HCT116 (cell line): ENCODE data around the gene CAPN3. TPM values are rescaled to one million over a fixed set of nuclear protein-coding genes. Genes with fewer than 3 reads are reported as not detected.

ENCODE experiments used
- ATAC-seq: fragments of 200-7000 bp; cut with Tn5 transposase; 2 replicates; pipeline ENCODE4 v1.9.1; 2020; ENCODE audit warnings: mild to moderate bottlenecking, moderate library complexity
- BruUV-seq: library from RNA; stranded (reverse); fragments of 400-500 nt; replicated peaks from 2 replicates; lab custom pipeline; 2021; lab: Mats Ljungman, UMichigan
- CTCF ChIA-PET: fragments of 300-600 bp; sonication (Branson Sonifier 250); formaldehyde crosslinking; loops from one replicate; lab custom pipeline; 2021; ENCODE audit warnings: antibody characterized with exemption; lab: Charles Lee
- POLR2A ChIA-PET: fragments of 300-600, 350-600 bp; sonication (Branson Sonifier 250); formaldehyde crosslinking; loops from one replicate; lab custom pipeline; 2021; ENCODE audit warnings: antibody characterized with exemption; lab: Charles Lee
- RAD21 ChIA-PET, 2 experiments: fragments of 300-600 bp; sonication (Branson Sonifier 250); formaldehyde crosslinking; loops; one replicate each; lab custom pipeline; 2023; ENCODE audit warnings: low total read pairs in 2 of 2; ENCODE audit not compliant: uncharacterized antibody in 2 of 2, unreplicated experiment in 2 of 2, low non-redundant PET in 1 of 2; lab: Charles Lee
- DNase-seq: peaks from one replicate; pipeline ENCODE4 v3.0.0-alpha.2; 2010; ENCODE audit warnings: low read depth, low spot score
- H2AFZ ChIP-seq: fragments of 200-600 bp; shearing (Covaris generic), sonication (generic); 2 replicates; pipeline ENCODE4 v1.6.1; 2017; ENCODE audit warnings: low read depth, mixed run types, mixed read lengths, antibody characterized with exemption, low read length; ENCODE audit not compliant: poor library complexity, severe bottlenecking
- H3K27ac ChIP-seq: 2 replicates; pipeline ENCODE4 v1.5.1; 2012; ENCODE audit warnings: low read depth, low read length
- H3K27me3 ChIP-seq: fragments of 200-600 bp; sonication (generic); 2 replicates; pipeline ENCODE4 v1.6.1; 2016; ENCODE audit warnings: mixed run types, low read length, mixed read lengths; ENCODE audit not compliant: insufficient read depth
- H3K36me3 ChIP-seq, 2 experiments: fragments of 200-500 bp in 1 of 2; fragments of 200-600 bp in 1 of 2; sonication (Bioruptor generic) in 1 of 2; sonication (generic) in 1 of 2; 2 replicates each; pipeline versions ENCODE4 v1.5.1 to v1.6.1; 2014 to 2016; ENCODE audit warnings: low read length in 2 of 2, inconsistent platforms in 1 of 2, mixed read lengths in 1 of 2, mixed run types in 1 of 2; ENCODE audit not compliant: insufficient read depth in 2 of 2, control insufficient read depth in 1 of 2
- H3K4me1 ChIP-seq, 2 experiments: fragments of 200-600 bp in 1 of 2; sonication (generic) in 1 of 2; 2 replicates each; pipeline versions ENCODE4 v1.5.1 to v1.6.1; 2012 to 2017; ENCODE audit warnings: low read length in 2 of 2, inconsistent platforms in 1 of 2, mild to moderate bottlenecking in 1 of 2, mixed read lengths in 1 of 2, mixed run types in 1 of 2, moderate library complexity in 1 of 2; ENCODE audit not compliant: insufficient read depth in 2 of 2, control insufficient read depth in 1 of 2
- H3K4me2 ChIP-seq: fragments of 200-600 bp; sonication (generic); 2 replicates; pipeline ENCODE4 v1.6.1; 2017; ENCODE audit warnings: mixed run types, low read length, mixed read lengths
- H3K4me3 ChIP-seq, 2 experiments: fragments of 200-600 bp in 1 of 2; sonication (generic) in 1 of 2; replicated peaks in 1 of 2; 2 replicates each; pipeline ENCODE4 v1.5.1; 2011 to 2016; ENCODE audit warnings: low read length in 2 of 2, control low read depth in 1 of 2, low read depth in 1 of 2, mild to moderate bottlenecking in 1 of 2, mixed read lengths in 1 of 2, mixed run types in 1 of 2
- H3K79me2 ChIP-seq: fragments of 200-600 bp; sonication (generic); 2 replicates; pipeline ENCODE4 v1.6.1; 2017; ENCODE audit warnings: mild to moderate bottlenecking, mixed run types, low read length, moderate library complexity, mixed read lengths; ENCODE audit not compliant: insufficient read depth
- H3K9ac ChIP-seq: fragments of 200-600 bp; sonication (generic); 2 replicates; pipeline ENCODE4 v1.6.1; 2016; ENCODE audit warnings: low read length, mixed read lengths
- H3K9me2 ChIP-seq: fragments of 200-600 bp; sonication (generic), shearing (Covaris generic); 2 replicates; pipeline ENCODE4 v1.6.1; 2017; ENCODE audit warnings: mixed run types, mild to moderate bottlenecking, moderate library complexity; ENCODE audit not compliant: insufficient read depth
- H3K9me3 ChIP-seq, 2 experiments: fragments of 200-500 bp in 1 of 2; fragments of 200-600 bp in 1 of 2; sonication (Bioruptor generic) in 1 of 2; sonication (generic) in 1 of 2; 2 replicates each; pipeline ENCODE4 v1.6.1; 2014 to 2017; ENCODE audit warnings: low read length in 2 of 2, mixed read lengths in 2 of 2, inconsistent platforms in 1 of 2, low read depth in 1 of 2, mild to moderate bottlenecking in 1 of 2, mixed run types in 1 of 2, moderate library complexity in 1 of 2; ENCODE audit not compliant: control insufficient read depth in 1 of 2, insufficient read depth in 1 of 2
- H4K20me1 ChIP-seq: fragments of 200-600 bp; sonication (generic), shearing (Covaris generic); 2 replicates; pipeline ENCODE4 v1.6.1; 2017; ENCODE audit warnings: mixed run types, mild to moderate bottlenecking, moderate library complexity; ENCODE audit not compliant: insufficient read depth
- CBX3 ChIP-seq: IDR thresholded peaks from 2 replicates; pipeline ENCODE4 v1.6.1; 2012; ENCODE audit warnings: low read depth
- EZH2 ChIP-seq: fragments of 200-600 bp; sonication (generic); IDR thresholded peaks from 2 replicates; pipeline ENCODE4 v1.6.1; 2017; ENCODE audit warnings: antibody characterized with exemption, mixed run types
- RAD21 ChIP-seq: IDR thresholded peaks from 2 replicates; pipeline ENCODE4 v1.6.1; 2012; ENCODE audit warnings: low read depth, mild to moderate bottlenecking
- TCF7L2 ChIP-seq: IDR thresholded peaks from 2 replicates; pipeline ENCODE4 v1.7.0; 2011; ENCODE audit warnings: borderline replicate concordance, inconsistent platforms; ENCODE audit not compliant: insufficient read depth, insufficient read length; ENCODE audit errors: extremely low read depth
- intact Hi-C: fragments of 100-400 bp; cut with micrococcal nuclease; formaldehyde crosslinking; loops from 2 replicates; pipeline ENCODE4 v1.10.0; 2022
- total RNA-seq: library from RNA; stranded (reverse); gene quantifications from one replicate; pipeline ENCODE4 v1.2.1, GENCODE V29; 2021; ENCODE audit not compliant: unreplicated experiment
- TF ChIP-seq, protein P1 (sequence below), 3 experiments: fragments of 200-600 bp in 1 of 3; sonication (generic) in 1 of 3; IDR thresholded peaks in 2 of 3; conservative IDR thresholded peaks in 1 of 3; 2 replicates each; pipeline ENCODE4 v1.5.1; 2012 to 2017; ENCODE audit warnings: low read depth in 2 of 3, low read length in 2 of 3, antibody characterized with exemption in 1 of 3, borderline replicate concordance in 1 of 3, control low read depth in 1 of 3, mild to moderate bottlenecking in 1 of 3, mixed read lengths in 1 of 3, mixed run types in 1 of 3, moderate library complexity in 1 of 3; ENCODE audit not compliant: insufficient read depth in 1 of 3

The CAPN3 gene
- total RNA-seq, 1 experiment from 2014 or later: 1.8 TPM

GRCh38 chr15:42385206-42385979, 26.1 kb downstream of the CAPN3 start:
- CTCF ChIA-PET: interaction anchor here (0.6 to 2.0 kb wide), 21 partner anchors 10 to 413 kb away, joined by 3 to 22 read pairs (median 4); partner anchors contain the start of genes EHD4, GANC, PLA2G4F and TMEM87A
- no TSS peak for BruUV-seq
- Histone ChIP-seq H3K27me3 (no peaks in the 10 kb centered on the region), H2AFZ (no peak overlapping the region), H3K9ac (no peak overlapping the region), H3K9me2 (no peaks in the 10 kb centered on the region), H3K79me2 (no peaks in the 10 kb centered on the region), H3K4me1 (no peaks in the 10 kb centered on the region), H3K9me3 (no peaks in the 10 kb centered on the region), H3K27ac (no peak overlapping the region), H3K4me2 (0 out of 2 replicates have a peak overlapping the region, but pooled peaks have one; percentile 10), H3K4me3 (no peak overlapping the region), H4K20me1 (no peaks in the 10 kb centered on the region), H3K36me3 (no peaks in the 10 kb centered on the region)
- DNase-seq: peak; percentile 35
- TF ChIP-seq TCF7L2 (no peak), CBX3 (no peak), EZH2 (no peak), RAD21 (peak; percentile 76)
- TF ChIP-seq, protein P1, sequence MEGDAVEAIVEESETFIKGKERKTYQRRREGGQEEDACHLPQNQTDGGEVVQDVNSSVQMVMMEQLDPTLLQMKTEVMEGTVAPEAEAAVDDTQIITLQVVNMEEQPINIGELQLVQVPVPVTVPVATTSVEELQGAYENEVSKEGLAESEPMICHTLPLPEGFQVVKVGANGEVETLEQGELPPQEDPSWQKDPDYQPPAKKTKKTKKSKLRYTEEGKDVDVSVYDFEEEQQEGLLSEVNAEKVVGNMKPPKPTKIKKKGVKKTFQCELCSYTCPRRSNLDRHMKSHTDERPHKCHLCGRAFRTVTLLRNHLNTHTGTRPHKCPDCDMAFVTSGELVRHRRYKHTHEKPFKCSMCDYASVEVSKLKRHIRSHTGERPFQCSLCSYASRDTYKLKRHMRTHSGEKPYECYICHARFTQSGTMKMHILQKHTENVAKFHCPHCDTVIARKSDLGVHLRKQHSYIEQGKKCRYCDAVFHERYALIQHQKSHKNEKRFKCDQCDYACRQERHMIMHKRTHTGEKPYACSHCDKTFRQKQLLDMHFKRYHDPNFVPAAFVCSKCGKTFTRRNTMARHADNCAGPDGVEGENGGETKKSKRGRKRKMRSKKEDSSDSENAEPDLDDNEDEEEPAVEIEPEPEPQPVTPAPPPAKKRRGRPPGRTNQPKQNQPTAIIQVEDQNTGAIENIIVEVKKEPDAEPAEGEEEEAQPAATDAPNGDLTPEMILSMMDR (IDR thresholded peaks at IDR 0.05 in 2 of 3, conservative IDR thresholded peaks at IDR 0.05 in 1 of 3; ENCODE audit: borderline replicate concordance in 1 of 3, insufficient read depth in 1 of 3, low read depth in 2 of 3, low read length in 2 of 3): peak; percentile 46 to 92 (median 89); a peak in 5 of 6 replicates
- RAD21 ChIA-PET: interaction anchor here in 1 of 2 experiments (1.0 to 1.1 kb wide), 2 partner anchors 179 to 248 kb away, joined by 3 to 4 read pairs; no protein-coding TSS in a partner anchor
- POLR2A ChIA-PET: interaction anchor here (1.0 to 1.4 kb wide), 2 partner anchors 11 to 112 kb away, joined by 4 to 5 read pairs; partner anchors contain the start of genes GANC and TMEM87A
- peak; percentile 95 for ATAC-seq
- intact Hi-C loops: loop anchor here (5.0 kb wide), 1 partner anchor 318 kb away; no protein-coding TSS in a partner anchor
